ENCODE measurements around the gene STPG1.

The STPG1 gene

DNA sequence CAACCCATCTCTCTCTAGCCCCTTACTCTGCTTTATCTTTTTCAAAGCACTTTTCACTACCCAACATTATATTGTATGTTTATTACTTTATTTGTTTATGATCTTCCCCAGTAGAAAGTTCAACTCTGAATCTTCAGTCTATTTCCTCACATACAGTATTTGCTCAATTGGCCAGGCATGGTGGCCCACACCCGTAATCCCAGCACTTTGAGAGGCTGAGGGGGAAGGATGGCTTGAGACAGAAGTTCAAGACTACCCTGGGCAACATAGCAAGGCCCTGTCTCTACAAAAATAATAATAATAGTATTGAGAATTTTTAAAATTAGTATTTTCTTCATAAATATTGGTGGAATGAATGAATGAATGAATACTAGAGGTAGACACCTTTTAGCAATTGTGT, 1.2 kb downstream of the STPG1 start:
- no peak for DNase-seq (ENCODE audit: low read depth, low spot score)
- Histone ChIP-seq H3K4me3 (ENCODE audit: insufficient read length, low read depth) (no peak overlapping the region), H3K27me3 (ENCODE audit: insufficient read depth, insufficient read length) (no peaks in the 10 kb centered on the region)

DNA sequence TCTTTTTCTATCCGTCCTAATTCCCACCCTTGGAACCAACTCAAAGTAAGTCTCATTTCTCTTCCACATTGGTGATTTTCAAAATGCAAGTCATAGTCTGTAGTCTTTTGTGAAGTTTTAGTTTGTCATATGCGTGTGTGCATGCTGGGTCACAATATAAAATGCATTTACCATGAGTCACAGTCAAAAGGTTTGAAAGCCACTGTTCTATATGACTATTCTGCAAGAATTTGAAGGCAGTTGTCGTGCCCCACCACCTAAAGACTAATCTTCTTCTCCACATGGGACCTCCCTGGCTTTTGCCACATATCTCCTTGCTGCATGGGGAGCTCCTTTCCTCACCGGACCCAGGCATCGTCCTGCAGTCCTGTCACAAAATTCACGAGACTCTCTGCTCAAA, 1.6 kb downstream of the STPG1 start:
- peaks cover 4% of the 10 kb centered on the region for H3K4me1 ChIP-seq (ENCODE audit: insufficient read depth, insufficient read length)
- no peak for DNase-seq (ENCODE audit: low read depth, low spot score)
- no peaks in the 10 kb centered on the region for H3K27me3 ChIP-seq (ENCODE audit: insufficient read depth, insufficient read length)
- TF ChIP-seq ZNF274 (IDR thresholded peaks at IDR 0.05; ENCODE audit: low read depth, low read length) (no peak), SUZ12 (IDR thresholded peaks at IDR 0.05; ENCODE audit: extremely low read depth, insufficient read depth, insufficient read length) (no peak), YY1 (IDR thresholded peaks at IDR 0.05; ENCODE audit: insufficient read depth, insufficient read length) (no peak)
- peaks cover 3% of the 10 kb centered on the region for H3K36me3 ChIP-seq (ENCODE audit: insufficient read depth, insufficient read length, low read length)
- H3K9ac ChIP-seq (ENCODE audit: insufficient read length, low read depth): no peak overlapping the region
- no peaks in the 10 kb centered on the region for H3K9me3 ChIP-seq (ENCODE audit: insufficient read depth, low read length)
- no peak overlapping the region for H3K4me3 ChIP-seq (ENCODE audit: insufficient read length, low read depth)

More for the DNA sequence above, 1.2 kb downstream of the STPG1 start:
- Histone ChIP-seq H3K9me3 (ENCODE audit: insufficient read depth, low read length) (no peaks in the 10 kb centered on the region), H3K4me1 (ENCODE audit: insufficient read depth, insufficient read length) (peaks cover 4% of the 10 kb centered on the region), H3K36me3 (ENCODE audit: insufficient read depth, insufficient read length, low read length) (peaks cover 3% of the 10 kb centered on the region), H3K9ac (ENCODE audit: insufficient read length, low read depth) (no peak overlapping the region)
- TF ChIP-seq ZNF274 (IDR thresholded peaks at IDR 0.05; ENCODE audit: low read depth, low read length) (no peak), SUZ12 (IDR thresholded peaks at IDR 0.05; ENCODE audit: extremely low read depth, insufficient read depth, insufficient read length) (no peak), YY1 (IDR thresholded peaks at IDR 0.05; ENCODE audit: insufficient read depth, insufficient read length) (no peak)

DNA sequence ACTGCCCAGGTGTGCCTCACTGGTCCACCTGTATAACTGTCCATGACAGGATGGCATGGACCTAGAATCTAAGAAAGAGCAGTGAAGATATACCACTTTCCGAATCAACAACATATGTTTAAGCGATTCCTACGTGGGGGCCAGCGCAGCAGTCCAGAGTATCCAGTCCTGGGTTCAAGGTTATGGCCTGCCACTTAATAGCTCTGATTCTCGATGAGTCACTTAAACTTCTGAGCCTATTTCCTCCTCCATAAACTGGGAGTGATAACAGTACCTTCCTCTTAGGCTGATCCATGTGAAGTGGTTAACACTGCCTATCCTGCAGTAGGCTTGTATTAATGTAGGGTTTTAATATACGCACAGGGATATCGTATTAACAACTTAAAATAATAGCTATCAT, 2.8 kb downstream of the STPG1 start:
- Histone ChIP-seq H3K9me3 (ENCODE audit: insufficient read depth, low read length) (no peaks in the 10 kb centered on the region), H3K36me3 (ENCODE audit: insufficient read depth, insufficient read length, low read length) (peaks cover 3% of the 10 kb centered on the region), H3K9ac (ENCODE audit: insufficient read length, low read depth) (no peak overlapping the region), H3K4me3 (ENCODE audit: insufficient read length, low read depth) (no peak overlapping the region), H3K4me1 (ENCODE audit: insufficient read depth, insufficient read length) (no peaks in the 10 kb centered on the region), H3K27me3 (ENCODE audit: insufficient read depth, insufficient read length) (no peaks in the 10 kb centered on the region)
- no peak for DNase-seq (ENCODE audit: low read depth, low spot score)
- no peak for TF ChIP-seq SUZ12 (IDR thresholded peaks at IDR 0.05; ENCODE audit: extremely low read depth, insufficient read depth, insufficient read length)
- TF ChIP-seq YY1 (IDR thresholded peaks at IDR 0.05; ENCODE audit: insufficient read depth, insufficient read length): no peak
- no peak for TF ChIP-seq ZNF274 (IDR thresholded peaks at IDR 0.05; ENCODE audit: low read depth, low read length)

DNA sequence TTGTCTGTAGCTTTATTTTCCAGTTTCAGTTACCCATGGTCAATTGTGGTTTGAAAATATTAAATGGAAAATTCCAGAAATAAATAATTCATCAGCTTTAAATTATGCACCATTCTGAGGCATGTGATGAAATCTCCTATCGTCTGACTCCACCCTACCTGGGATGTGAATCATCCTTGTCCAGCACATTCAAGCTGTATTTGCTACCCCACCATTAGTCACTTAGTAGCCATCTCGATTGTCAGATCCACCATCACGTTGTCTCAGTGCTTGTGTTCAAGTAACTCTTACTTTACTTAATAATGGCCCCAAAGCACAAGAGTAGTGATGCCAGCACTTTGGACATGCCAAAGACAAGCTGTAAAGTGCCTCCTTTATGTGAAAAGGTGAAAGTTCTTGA, 4.0 kb downstream of the STPG1 start:
- Histone ChIP-seq H3K4me3 (ENCODE audit: insufficient read length, low read depth) (no peak overlapping the region), H3K27me3 (ENCODE audit: insufficient read depth, insufficient read length) (no peaks in the 10 kb centered on the region), H3K9me3 (ENCODE audit: insufficient read depth, low read length) (no peaks in the 10 kb centered on the region), H3K36me3 (ENCODE audit: insufficient read depth, insufficient read length, low read length) (peaks cover 3% of the 10 kb centered on the region), H3K9ac (ENCODE audit: insufficient read length, low read depth) (no peak overlapping the region), H3K4me1 (ENCODE audit: insufficient read depth, insufficient read length) (no peaks in the 10 kb centered on the region)
- TF ChIP-seq SUZ12 (IDR thresholded peaks at IDR 0.05; ENCODE audit: extremely low read depth, insufficient read depth, insufficient read length): no peak
- TF ChIP-seq ZNF274 (IDR thresholded peaks at IDR 0.05; ENCODE audit: low read depth, low read length): no peak
- TF ChIP-seq YY1 (IDR thresholded peaks at IDR 0.05; ENCODE audit: insufficient read depth, insufficient read length): no peak
- no peak for DNase-seq (ENCODE audit: low read depth, low spot score)

DNA sequence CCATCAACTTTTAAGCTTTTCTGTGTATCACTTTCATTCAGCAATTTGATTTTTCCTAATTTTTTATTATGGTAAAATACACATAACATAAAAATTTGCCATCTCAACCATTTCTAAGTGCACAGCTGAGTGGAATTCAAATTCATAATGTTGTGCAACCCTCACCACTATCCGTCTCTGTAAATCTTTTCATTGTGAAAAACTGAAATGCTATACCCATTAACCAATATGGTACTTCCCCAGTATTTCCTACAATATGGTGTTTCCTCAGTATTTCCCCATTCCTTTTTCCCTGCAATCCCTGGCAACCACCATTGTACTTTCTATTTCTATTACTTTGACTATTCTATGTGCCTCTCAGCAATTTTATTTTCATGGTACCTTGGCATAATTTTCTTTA, 6.8 kb downstream of the STPG1 start:
- H3K36me3 ChIP-seq (ENCODE audit: insufficient read depth, insufficient read length, low read length): peaks cover 3% of the 10 kb centered on the region
- H3K27me3 ChIP-seq (ENCODE audit: insufficient read depth, insufficient read length): no peaks in the 10 kb centered on the region
- no peak for DNase-seq (ENCODE audit: low read depth, low spot score)
- no peak overlapping the region for H3K4me3 ChIP-seq (ENCODE audit: insufficient read length, low read depth)
- H3K9ac ChIP-seq (ENCODE audit: insufficient read length, low read depth): no peak overlapping the region
- H3K4me1 ChIP-seq (ENCODE audit: insufficient read depth, insufficient read length): no peaks in the 10 kb centered on the region
- TF ChIP-seq SUZ12 (IDR thresholded peaks at IDR 0.05; ENCODE audit: extremely low read depth, insufficient read depth, insufficient read length) (no peak), ZNF274 (IDR thresholded peaks at IDR 0.05; ENCODE audit: low read depth, low read length) (no peak), YY1 (IDR thresholded peaks at IDR 0.05; ENCODE audit: insufficient read depth, insufficient read length) (no peak)
- no peaks in the 10 kb centered on the region for H3K9me3 ChIP-seq (ENCODE audit: insufficient read depth, low read length)

DNA sequence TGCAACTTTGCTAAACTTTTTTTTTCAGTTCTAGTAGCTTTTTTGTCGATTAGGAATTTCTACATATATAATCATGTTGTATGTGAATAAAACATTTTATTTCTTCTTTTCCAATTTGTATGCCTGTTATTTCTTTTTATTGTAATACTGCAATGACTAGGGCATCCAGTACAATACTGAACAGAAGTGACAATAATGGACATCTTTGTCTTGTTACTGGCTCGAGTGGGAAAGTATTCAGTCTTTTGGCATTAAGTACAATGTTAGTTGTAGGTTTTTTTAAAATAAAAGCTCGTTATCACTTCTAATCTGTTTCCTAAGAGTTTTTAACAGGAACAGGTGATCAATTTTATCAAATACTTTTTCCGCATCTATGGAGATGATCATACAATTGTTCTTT, 9.8 kb downstream of the STPG1 start:
- H3K4me1 ChIP-seq (ENCODE audit: insufficient read depth, insufficient read length): no peaks in the 10 kb centered on the region
- peaks cover 11% of the 10 kb centered on the region for H3K36me3 ChIP-seq (ENCODE audit: insufficient read depth, insufficient read length, low read length)
- H3K9ac ChIP-seq (ENCODE audit: insufficient read length, low read depth): no peak overlapping the region
- DNase-seq (ENCODE audit: low read depth, low spot score): no peak
- H3K27me3 ChIP-seq (ENCODE audit: insufficient read depth, insufficient read length): no peaks in the 10 kb centered on the region
- no peaks in the 10 kb centered on the region for H3K9me3 ChIP-seq (ENCODE audit: insufficient read depth, low read length)
- no peak overlapping the region for H3K4me3 ChIP-seq (ENCODE audit: insufficient read length, low read depth)
- TF ChIP-seq SUZ12 (IDR thresholded peaks at IDR 0.05; ENCODE audit: extremely low read depth, insufficient read depth, insufficient read length) (no peak), YY1 (IDR thresholded peaks at IDR 0.05; ENCODE audit: insufficient read depth, insufficient read length) (no peak), ZNF274 (IDR thresholded peaks at IDR 0.05; ENCODE audit: low read depth, low read length) (no peak)

DNA sequence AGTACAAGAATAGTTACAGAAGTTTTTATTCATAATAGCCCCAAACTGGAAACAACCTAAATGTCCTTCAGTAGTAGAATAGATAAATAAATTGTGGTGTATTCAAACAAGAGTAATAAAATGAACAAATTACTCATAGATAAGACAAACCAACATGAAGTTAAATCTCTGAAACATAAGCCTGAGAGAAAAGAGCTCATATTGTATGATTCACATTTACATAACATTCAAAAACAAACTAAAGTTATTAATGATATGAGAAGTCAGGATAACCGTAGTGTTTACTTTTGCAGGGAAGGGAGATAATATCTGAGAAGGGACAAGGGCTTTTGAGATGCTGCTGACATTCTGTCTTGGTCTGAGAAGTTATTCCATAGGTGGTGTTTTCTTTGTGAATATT, 13.5 kb downstream of the STPG1 start:
- DNase-seq (ENCODE audit: low read depth, low spot score): no peak
- Histone ChIP-seq H3K4me1 (ENCODE audit: insufficient read depth, insufficient read length) (no peaks in the 10 kb centered on the region), H3K27me3 (ENCODE audit: insufficient read depth, insufficient read length) (no peaks in the 10 kb centered on the region), H3K36me3 (ENCODE audit: insufficient read depth, insufficient read length, low read length) (peaks cover 11% of the 10 kb centered on the region), H3K4me3 (ENCODE audit: insufficient read length, low read depth) (no peak overlapping the region), H3K9me3 (ENCODE audit: insufficient read depth, low read length) (no peaks in the 10 kb centered on the region), H3K9ac (ENCODE audit: insufficient read length, low read depth) (no peak overlapping the region)
- TF ChIP-seq ZNF274 (IDR thresholded peaks at IDR 0.05; ENCODE audit: low read depth, low read length) (no peak), YY1 (IDR thresholded peaks at IDR 0.05; ENCODE audit: insufficient read depth, insufficient read length) (no peak), SUZ12 (IDR thresholded peaks at IDR 0.05; ENCODE audit: extremely low read depth, insufficient read depth, insufficient read length) (no peak)

Data from NT2/D1 (cell line).